ENCODE data around the gene CDKL1.
"Not testable (repeated sequence)": the region's sequence is repeated elsewhere in the genome, so short reads cannot be mapped to it uniquely, and the experiment has no call there.

CDKL1 gene

GRCh38 chr14:50321009-50321660, 75.5 kb downstream of the CDKL1 start:
- DNase-seq = peak; percentile 87

GRCh38 chr14:50320283-50320682, 76.4 kb downstream of the CDKL1 start:
- DNase-seq = no peak

- DNase-seq = no peak
These were observed 77.0 kb downstream of the CDKL1 start for GRCh38 chr14:50319721-50320120.

- no peak for DNase-seq
These were observed 77.4 kb downstream of the CDKL1 start for GRCh38 chr14:50319293-50319692.

GRCh38 chr14:50318031-50318626, 78.6 kb downstream of the CDKL1 start:
- peak; percentile 35 for DNase-seq

GRCh38 chr14:50314098-50314497, 82.6 kb downstream of the CDKL1 start:
- not testable (repeated sequence) for DNase-seq

- peak; percentile 73 for DNase-seq
These were observed 84.0 kb downstream of the CDKL1 start for GRCh38 chr14:50312734-50313054.

- DNase-seq = peak; percentile 91
These were observed 84.5 kb downstream of the CDKL1 start, which contains the start of the genes DMAC2L and L2HGDH for GRCh38 chr14:50311972-50312733. TSS of gene DMAC2L (plus strand) at chr14:50312324. CDS start at chr14:50321488, 9,164 bp downstream. TSS of gene L2HGDH (minus strand) at chr14:50312229. CDS start at chr14:50312150, 79 bp downstream.

- DNase-seq = no peak
These were observed 85.2 kb downstream of the CDKL1 start for GRCh38 chr14:50311337-50311971.

GRCh38 chr14:50310445-50310844, 86.2 kb downstream of the CDKL1 start:
- DNase-seq = no peak

- DNase-seq = no peak
These were observed 88.2 kb downstream of the CDKL1 start for GRCh38 chr14:50308363-50308915.

GRCh38 chr14:50303744-50304471, 92.8 kb downstream of the CDKL1 start:
- DNase-seq = no peak

- no peak for DNase-seq
These were observed 94.8 kb downstream of the CDKL1 start for GRCh38 chr14:50301914-50302313.

GRCh38 chr14:50299585-50299984, 97.1 kb downstream of the CDKL1 start:
- no peak for DNase-seq

GRCh38 chr14:50290306-50290705, 106.4 kb downstream of the CDKL1 start:
- DNase-seq = no peak

- DNase-seq = no peak
These were observed 108.5 kb downstream of the CDKL1 start for GRCh38 chr14:50288146-50288545.

GRCh38 chr14:50285861-50286260, 110.8 kb downstream of the CDKL1 start:
- no peak for DNase-seq
